Measurements from ENCODE around the gene NADSYN1. TPM values are rescaled to one million over a fixed set of nuclear protein-coding genes. Genes with fewer than 3 reads are reported as not detected.

NADSYN1 gene
- total and polyA plus RNA-seq, 2 experiments from 2014 or later = 35.6 to 54.9 TPM

- no peak for TF ChIP-seq JUNB (IDR thresholded peaks at IDR 0.05; ENCODE audit: unreplicated experiment)
- no peak for TF ChIP-seq ETS1 (IDR thresholded peaks at IDR 0.05)
- TF ChIP-seq REST (IDR thresholded peaks at IDR 0.05; ENCODE audit: unreplicated experiment) = no peak
- TF ChIP-seq CREB1 (CRISPR knock-in tag; IDR thresholded peaks at IDR 0.05; ENCODE audit: low read depth) = no peak
- TF ChIP-seq NANOG (IDR thresholded peaks at IDR 0.05; ENCODE audit: borderline replicate concordance) = no peak
- TF ChIP-seq EZH2 (IDR thresholded peaks at IDR 0.05; ENCODE audit: low read depth, unreplicated experiment) = no peak
Observed at GRCh38 chr11:71499546-71499945, 46.5 kb downstream of the NADSYN1 start (continued).

GRCh38 chr11:71500601-71501021 is 47.6 kb downstream of the NADSYN1 start:
- peaks cover 5% of the 10 kb centered on the region; the same call in 2 of the 3 replicates for H3K9me3 Mint-ChIP-seq
- Histone ChIP-seq H3K4me3 (no peak overlapping the region), H3K27ac (ENCODE audit: low read depth) (no peak overlapping the region), H3K36me3 (ENCODE audit: insufficient read depth) (peaks cover 8% of the 10 kb centered on the region; the same call in 1 of the 2 replicates), H3K9me2 (ENCODE audit: insufficient read depth) (no peaks in the 10 kb centered on the region), H3K4me2 (no peak overlapping the region), H3K79me2 (replicated peaks; ENCODE audit: insufficient read depth) (no peaks in the 10 kb centered on the region), H3K4me1 (ENCODE audit: insufficient read depth) (peaks cover 6% of the 10 kb centered on the region; the same call in 1 of the 2 replicates), H4K20me1 (replicated peaks; ENCODE audit: insufficient read depth) (no peaks in the 10 kb centered on the region), H3F3A (replicated peaks; ENCODE audit: low read depth) (no peaks in the 10 kb centered on the region), H2AFZ (no peak overlapping the region), H3K27me3 (ENCODE audit: insufficient read depth) (no peaks in the 10 kb centered on the region)
- no peak overlapping the region for H3K4me3 Mint-ChIP-seq
- peaks cover 37% of the 10 kb centered on the region for H3K36me3 Mint-ChIP-seq (ENCODE audit: low read depth)
- TF ChIP-seq REST (IDR thresholded peaks at IDR 0.05; ENCODE audit: unreplicated experiment) = no peak
- no peak for TF ChIP-seq ZNF114 (CRISPR knock-in tag; IDR thresholded peaks at IDR 0.05)
- no peak for TF ChIP-seq JUNB (IDR thresholded peaks at IDR 0.05; ENCODE audit: unreplicated experiment)
- no peak for TF ChIP-seq ZNF331 (CRISPR knock-in tag; IDR thresholded peaks at IDR 0.05; ENCODE audit: low read depth)
- no peak for TF ChIP-seq EZH2 (IDR thresholded peaks at IDR 0.05; ENCODE audit: low read depth, unreplicated experiment)
- TF ChIP-seq NANOG (IDR thresholded peaks at IDR 0.05; ENCODE audit: borderline replicate concordance) = no peak
- TF ChIP-seq CREB1 (CRISPR knock-in tag; IDR thresholded peaks at IDR 0.05; ENCODE audit: low read depth) = no peak
- no peak for TF ChIP-seq POLR2AphosphoS5 (IDR thresholded peaks at IDR 0.05; ENCODE audit: low read depth)
- no peak for TF ChIP-seq STAT1 (IDR thresholded peaks at IDR 0.05; ENCODE audit: unreplicated experiment)
- no peak for TF ChIP-seq EZH2phosphoT487 (IDR thresholded peaks at IDR 0.05; ENCODE audit: unreplicated experiment)
- no peak for TF ChIP-seq ETS1 (IDR thresholded peaks at IDR 0.05)
- no peak for TF ChIP-seq CTCF (conservative IDR thresholded peaks at IDR 0.05; ENCODE audit: low read depth in 2 of 2)
- peaks cover 14% of the 10 kb centered on the region for H3K4me1 Mint-ChIP-seq
- DNase-seq (ENCODE audit: low spot score) (no peak), ATAC-seq (no peak)
- no peak overlapping the region for H3K27ac Mint-ChIP-seq
- peaks cover 9% of the 10 kb centered on the region for H3K27me3 Mint-ChIP-seq (ENCODE audit: insufficient read depth, low read depth, poor library complexity)

Measured in GM23338 (cell line).